ENCODE data around the gene PAH.

DNA sequence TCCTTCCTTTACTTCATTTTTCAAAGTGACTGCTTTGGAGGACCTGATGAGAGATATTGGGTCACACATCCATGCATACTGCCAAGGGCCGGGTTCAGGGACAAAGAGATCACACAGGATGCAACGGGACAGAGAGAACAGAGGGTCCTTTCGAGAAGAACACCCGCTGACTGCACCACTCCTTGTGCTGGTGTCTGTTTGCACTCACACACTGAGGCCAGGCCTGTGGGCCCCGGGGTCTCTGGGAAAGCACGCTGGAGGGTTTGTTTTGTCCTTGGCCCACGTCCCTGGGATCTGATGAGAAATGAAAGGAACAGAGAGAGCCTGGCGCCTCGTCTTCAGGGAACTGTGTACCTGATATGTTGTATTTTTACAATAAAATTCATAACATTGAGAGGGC, 42.2 kb downstream of the PAH start:
- no peak for TF ChIP-seq POLR2A (IDR thresholded peaks at IDR 0.05)
- TF ChIP-seq, protein P1, sequence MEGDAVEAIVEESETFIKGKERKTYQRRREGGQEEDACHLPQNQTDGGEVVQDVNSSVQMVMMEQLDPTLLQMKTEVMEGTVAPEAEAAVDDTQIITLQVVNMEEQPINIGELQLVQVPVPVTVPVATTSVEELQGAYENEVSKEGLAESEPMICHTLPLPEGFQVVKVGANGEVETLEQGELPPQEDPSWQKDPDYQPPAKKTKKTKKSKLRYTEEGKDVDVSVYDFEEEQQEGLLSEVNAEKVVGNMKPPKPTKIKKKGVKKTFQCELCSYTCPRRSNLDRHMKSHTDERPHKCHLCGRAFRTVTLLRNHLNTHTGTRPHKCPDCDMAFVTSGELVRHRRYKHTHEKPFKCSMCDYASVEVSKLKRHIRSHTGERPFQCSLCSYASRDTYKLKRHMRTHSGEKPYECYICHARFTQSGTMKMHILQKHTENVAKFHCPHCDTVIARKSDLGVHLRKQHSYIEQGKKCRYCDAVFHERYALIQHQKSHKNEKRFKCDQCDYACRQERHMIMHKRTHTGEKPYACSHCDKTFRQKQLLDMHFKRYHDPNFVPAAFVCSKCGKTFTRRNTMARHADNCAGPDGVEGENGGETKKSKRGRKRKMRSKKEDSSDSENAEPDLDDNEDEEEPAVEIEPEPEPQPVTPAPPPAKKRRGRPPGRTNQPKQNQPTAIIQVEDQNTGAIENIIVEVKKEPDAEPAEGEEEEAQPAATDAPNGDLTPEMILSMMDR (IDR thresholded peaks at IDR 0.05): no peak
